Renal cortical epithelial cell (primary cell): Measurements from ENCODE around the gene MDM1. TPM values are rescaled to one million over a fixed set of nuclear protein-coding genes. Genes with fewer than 3 reads are reported as not detected.

Experiments used
- DNase-seq: peaks from one replicate; pipeline ENCODE4 v3.0.0-alpha.2; 2011; ENCODE audit warnings: low read depth
- total RNA-seq: library from RNA; depleted of rRNA; stranded (reverse); fragments of >200 nt; gene quantifications from 2 replicates; pipeline ENCODE4 v1.2.3, GENCODE V29; 2014

The MDM1 gene
- total RNA-seq, 1 donor from 2014 or later: 9.2 TPM

DNA sequence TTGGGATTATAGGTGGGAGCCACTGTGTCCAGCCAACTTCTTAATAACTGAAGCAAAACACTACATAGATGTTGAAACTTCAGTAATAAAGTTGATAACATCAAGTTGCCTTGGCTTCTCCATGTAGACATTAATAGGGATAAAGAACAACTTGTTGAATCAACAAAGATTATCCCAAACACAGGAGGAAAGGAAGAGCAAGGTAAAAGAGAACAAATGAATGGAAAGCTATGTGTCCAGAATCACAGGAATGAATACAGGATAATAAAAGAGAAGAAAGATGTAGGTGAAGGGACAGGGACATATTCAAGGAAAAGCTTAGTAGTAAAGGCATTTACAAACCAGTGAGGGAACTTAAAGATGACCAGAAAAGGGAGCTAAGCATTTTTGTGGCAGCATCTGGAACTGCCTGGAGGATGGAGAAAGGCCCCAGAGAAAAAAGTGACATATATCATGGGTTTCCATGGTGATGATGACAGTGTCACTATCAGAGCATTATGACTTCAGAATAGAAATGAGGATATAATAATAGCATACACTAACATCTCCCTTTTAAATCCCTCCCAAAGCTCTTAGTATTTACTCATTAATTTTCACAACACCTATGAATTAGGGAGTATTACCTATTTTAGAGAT lies 24.0 kb upstream of the MDM1 start:
- DNase-seq: no peak

DNA sequence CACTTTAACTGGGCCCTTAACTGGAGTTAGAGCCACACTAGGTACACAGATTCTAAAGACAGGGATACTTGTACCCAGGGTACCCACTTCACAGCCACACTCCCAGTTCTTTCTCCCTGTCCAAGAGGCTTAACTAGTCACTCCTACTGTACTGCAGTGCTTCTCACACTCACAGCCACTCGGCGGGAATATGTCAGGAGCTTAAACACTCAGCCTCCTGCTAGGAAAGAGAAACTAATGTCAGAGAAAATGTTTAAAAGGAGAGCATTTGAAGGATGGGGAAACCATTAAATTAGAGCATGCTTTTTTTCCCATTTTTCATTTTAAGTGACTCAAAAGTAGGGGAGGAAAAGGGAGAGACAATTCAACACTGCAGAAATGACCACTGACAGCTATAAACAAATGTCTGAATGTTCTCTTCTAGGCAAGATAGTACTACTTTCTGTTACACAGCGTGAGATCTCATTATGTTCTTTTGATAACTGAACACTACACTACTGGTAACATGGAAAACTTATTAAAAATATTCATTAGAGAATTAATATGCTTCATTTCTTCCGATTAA lies 22.9 kb upstream of the MDM1 start:
- no peak for DNase-seq

DNA sequence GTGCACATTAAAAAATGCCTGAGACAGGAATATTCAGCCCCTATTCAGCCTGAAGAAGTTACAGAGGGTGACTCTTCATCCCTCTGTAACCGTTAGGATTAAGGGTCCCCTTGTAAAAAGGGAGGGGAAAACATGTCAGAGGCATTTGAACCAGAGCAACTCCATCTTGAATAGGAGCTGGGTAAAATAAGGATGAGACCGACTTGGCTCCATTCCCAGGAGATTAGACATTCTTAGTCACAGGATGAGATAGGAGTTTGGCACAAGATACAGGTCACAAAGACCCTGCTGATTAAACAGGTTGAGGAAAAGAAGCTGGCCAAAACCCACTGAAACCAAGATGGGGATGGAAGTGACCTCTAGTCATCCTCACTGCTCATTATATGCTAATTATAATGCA lies 19.9 kb upstream of the MDM1 start:
- DNase-seq: no peak

DNA sequence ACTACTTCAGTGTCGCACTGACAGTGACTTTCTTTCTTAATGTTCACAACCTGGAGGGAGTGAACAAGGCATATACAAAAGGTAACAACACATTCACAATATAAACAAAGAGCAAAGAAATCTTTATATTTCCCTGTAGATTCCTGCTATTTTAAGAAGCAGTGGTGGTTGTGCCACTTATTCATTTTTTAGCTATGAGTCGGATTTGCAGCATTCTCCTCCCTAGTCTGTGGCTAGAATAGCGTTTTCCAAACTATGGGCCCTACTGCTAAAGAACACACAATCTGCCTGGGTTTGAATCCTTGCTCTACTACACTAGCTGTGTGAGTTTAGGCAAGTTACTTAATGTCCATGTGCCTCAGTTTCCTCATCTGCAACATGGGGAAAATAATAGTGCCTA lies 18.6 kb upstream of the MDM1 start:
- DNase-seq: peak; percentile 57

DNA sequence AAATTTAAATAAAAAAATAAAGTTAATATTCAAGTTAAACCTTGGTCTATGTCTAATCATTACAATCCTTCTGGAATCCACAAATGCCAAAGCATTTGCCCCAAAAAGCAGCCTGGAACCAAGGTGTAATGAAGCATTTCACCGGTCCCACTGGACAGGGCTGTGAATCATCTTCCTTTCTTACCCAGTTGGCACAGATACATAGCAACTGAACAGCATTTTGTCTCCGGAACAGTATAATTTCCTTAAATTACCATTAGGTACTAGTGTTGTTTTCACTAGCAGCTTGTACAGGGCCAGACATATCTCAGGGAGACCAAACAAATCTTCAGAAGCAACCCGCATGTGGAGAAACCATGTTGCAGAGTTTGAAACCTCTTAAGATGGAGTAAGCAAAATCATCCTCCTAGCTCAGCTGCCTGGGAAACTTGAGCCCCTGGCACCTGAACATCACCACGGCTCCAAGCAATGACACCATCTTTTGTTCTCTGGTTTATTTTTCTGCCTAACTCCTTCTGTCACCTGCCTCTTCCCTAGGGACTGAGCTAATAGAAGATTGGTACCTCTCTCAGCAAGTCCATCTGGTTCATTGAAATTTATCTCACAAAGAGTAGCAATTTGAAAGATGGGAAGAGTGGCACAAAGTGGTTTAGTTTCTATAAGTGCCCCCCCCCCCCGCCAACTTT lies 17.9 kb upstream of the MDM1 start:
- peak; percentile 69 for DNase-seq

DNA sequence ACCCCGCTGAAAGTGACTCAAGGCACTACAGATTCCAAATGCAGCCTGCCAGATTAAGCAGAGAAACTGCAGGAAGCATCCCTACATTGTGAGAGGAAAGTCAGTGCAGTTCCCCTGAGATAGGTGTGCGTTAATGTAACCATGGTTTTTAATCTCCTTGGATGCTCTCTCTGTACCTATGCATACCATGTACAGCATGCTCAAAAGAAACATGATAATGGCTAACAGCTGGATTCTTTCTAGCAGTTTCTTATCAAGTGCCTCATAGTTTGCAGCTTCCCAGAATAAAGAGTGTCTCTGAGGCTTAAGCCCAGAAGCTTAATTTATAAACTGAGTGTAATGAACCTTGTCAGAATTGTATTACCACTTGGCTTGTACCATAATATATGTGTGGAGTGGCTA lies 17.1 kb upstream of the MDM1 start:
- peak; percentile 25 for DNase-seq

DNA sequence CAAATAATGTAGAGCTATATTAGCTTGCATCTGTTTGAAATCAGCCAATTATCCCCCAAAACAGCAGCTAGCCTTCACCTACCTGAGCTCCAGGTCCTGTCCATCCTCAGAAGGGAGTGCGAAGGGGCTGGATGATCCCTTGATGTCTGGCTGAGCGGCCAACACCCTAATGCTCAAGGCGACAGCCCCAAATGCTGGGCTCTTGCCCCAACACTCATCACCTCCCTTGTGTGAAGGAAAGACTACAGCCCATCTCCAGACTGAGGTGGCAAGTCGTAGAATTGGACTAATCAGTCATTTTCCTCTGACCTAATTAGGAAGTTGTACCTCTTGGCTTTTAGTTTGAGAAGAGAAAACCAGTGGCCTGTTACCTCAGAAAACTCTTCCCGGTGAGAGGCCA lies 16.3 kb upstream of the MDM1 start:
- no peak for DNase-seq

DNA sequence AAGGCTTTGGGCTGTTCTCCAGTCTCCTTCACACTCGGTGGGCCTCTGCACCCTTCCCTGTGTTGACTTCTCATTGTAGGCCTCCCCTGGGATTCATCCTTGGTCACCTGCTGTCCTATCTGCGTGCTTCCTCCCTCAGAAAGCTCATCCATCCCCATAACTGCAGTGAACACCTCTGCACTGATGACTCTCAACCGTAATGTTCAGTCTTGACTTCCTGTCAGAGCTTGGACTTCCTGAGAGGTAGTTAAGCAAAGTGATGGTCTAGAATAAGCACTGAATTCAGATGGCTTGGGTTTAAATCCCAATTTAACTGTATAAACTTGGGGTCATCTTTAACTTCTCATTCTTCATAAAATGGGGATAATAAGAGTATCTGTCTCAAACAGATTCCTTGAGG lies 13.6 kb upstream of the MDM1 start:
- no peak for DNase-seq

DNA sequence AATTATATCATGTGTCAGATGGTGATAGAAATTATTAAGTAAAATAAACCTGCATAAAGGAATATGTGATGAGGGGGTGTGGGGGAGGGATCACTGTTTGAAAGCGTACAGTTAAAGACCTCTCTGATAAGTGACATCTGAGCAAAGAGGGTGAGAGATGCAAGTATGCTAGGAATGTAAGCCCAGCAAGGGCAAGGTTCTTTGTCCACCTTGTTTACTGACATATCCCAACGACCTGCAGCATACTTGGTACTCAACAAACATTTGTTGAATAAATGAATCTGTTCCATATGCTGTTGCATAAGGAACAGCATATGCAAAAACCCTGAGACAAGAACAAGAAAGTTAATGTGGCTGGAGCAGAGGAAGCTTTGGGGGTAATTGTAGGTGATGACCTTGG lies 12.0 kb upstream of the MDM1 start:
- no peak for DNase-seq

DNA sequence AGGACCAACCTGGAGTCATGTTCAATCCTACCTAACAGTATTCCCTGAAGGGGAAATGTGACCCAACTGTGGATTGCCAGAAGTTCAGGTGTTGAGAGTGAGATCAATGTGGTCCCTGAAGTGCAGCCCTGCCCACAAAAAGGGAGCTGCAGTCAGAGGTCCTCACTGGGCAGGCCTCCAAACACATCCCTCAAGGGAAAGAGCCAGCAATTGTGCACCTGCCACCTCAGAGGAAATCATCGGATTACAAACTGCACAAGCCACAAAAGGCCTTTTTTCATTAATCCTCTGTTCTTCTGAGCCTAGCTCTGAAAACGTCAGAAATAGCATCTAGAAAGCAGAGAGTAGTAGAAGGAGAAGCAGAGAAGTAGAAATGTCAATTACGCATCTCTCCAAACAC lies 10.8 kb upstream of the MDM1 start:
- DNase-seq: no peak

DNA sequence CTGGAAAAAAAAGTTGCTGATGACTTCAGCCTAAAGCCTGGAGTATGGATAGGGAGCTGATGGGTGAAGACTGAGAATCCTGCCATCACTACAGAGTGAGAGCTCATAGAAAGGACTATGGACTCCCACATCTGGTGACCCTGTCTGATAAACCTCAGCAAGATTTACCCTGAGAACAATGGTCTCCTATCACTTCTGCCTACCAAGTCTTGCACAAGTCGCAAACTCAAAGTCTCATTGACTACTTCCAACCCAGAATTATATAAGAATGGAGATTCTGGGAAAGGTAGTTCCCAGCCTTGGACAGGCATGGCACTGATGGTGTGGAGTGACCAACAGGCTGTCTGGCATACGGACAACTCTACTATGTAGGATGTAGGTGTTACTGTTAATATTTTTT lies 9.7 kb upstream of the MDM1 start:
- no peak for DNase-seq

DNA sequence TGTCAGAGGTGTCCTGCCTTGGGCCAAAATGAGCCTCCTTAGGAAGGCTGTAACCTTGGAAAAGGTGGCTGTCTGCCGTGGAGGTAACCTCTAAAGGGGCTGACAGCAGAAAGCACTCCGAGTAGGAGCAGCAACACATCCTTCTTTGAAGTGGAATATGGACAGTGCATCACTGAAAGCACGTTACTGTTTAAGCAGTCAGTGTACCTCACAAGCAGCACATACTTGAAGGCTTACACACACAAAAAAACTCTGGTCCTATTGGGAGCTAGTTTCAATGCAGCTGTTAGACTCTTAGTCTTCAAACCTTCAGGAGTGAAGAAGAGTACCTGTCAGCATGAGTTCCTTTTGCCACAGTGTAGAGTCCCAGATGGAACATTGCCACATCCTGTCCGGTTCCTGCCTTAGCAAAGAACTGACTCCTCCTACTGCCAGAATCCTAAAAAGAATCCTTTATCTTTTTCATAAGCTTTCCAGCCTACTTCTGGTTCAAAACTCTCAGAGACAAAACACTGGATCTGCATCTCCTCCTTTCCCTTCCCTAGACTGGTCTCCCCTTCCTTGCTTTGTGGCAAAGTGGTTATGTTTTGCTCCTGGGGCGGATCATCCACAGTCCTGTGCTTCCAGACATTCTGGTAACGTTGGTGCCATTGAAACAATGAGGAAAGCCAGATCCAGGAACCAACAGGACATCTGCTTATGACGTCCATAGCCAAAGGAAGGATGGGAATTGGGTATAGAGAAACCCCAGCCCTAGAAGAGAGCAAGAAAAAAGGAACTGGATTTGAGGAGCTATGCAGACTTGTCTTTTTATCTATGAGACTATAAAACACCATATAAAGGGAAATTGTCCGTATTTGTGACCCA lies 8.5 kb upstream of the MDM1 start:
- no peak for DNase-seq

DNA sequence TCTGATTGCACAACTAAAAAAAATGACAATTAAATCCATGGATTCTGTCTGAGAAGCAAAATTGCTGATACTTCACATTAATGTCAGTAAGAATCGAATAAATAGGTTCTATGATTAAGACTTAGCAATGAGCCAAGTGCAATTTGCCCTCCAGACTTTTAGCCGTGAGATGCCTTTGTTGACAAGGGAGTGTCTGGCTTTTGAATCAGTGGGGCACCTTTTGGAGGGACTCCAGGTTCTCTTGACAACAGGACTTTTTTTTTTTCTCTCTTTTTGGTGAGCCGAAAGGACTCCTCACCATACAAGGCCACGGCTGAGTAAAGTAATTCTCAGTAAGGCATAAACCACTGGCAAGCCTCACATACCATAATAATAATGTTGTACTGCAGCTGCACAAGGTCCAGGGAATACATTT lies 4.7 kb upstream of the MDM1 start:
- peak; percentile 35 for DNase-seq

DNA sequence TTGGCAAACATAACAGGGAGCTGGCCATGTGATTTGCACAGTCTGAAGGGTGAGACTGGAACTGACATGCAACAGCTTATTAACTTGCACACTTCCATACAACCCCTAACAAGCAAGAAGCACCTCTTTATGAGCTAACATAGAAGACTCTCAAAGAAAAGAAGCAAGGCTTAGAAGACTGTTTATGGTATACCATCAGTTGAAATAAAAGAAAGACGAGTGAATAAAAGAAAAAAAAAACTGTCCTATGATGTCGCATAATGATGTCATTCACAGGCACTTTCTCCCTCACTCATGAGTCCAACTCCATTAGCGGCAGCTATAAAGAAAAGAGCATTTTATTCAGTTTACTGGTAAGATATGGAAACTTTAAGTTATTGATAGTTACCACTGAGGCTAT lies 3.3 kb upstream of the MDM1 start:
- no peak for DNase-seq

DNA sequence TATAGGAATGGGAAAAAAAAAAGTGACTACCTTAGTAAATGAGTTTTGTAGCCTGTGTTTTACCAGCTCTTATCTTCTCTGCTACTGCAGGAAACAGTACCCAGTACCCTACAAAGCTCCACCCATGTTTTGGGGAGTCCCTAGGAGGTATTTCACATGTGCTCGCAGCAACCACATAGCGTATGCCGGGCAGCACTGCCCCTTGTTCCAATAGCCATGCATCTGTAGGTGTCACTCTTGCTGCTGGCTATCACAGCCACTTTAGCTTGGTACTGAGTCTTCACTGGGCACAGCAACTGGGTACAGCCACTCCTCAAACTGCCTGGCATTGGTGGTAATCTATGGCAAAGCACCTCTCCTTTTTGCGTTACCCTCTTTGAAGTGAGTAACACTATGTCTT lies 2.0 kb upstream of the MDM1 start:
- no peak for DNase-seq

DNA sequence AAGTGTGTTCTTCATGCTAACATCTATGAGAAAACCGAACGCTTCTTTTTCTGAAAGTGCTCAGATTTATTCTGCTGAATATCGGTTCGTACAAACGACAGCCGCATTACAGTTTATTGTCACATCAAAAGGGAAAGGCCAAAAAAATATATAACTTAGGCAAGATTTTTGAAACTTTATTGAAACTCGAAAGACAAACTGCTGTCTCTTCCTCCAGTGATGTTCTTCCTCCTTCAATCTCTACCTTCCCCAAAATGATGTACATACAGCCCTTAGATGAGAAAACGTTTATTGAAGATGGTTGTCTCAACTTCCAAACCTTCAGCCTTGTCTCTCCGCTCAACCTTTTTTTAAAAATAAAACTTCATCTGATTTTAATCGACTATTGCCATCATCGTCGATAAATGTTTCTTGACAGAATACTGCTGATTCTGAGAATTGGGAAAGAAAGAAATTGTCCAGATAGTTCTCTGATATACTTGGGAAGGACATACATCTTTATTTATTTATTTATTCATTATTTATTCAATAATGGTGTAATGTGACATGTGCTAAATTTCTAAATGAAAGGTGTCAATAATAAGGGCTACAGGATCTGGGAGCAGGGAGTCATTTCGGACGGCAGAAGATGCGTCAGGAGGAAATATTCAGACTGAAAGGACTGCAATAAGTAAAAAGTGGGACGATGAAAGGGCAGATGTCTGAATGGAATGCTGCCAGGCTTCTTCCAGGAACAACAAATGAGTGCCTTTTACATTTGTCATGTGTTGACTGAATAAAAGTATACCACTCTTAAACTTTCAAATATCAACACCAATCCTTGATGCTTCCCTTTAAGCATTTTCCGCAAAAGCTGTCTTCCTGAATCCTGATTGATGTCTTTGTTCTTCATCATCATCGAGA lies 817 bp upstream of the MDM1 start:
- DNase-seq: no peak

DNA sequence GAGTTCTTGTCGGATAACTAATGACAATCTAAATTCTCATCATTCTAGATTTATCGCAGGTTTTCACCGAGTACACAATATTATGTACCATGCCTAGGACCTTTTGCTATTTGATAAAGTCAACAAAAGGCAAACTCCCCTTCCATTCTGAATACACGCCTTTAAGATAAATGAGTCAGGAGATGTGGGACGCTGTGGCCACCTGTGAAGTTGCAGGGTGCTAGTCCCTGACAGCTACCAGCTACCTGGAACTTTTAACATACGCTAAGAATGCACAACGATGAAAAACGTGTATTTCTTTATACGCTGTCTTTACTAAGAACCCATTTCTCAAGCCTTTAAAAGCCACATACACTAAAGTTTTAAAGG lies 678 bp downstream of the MDM1 start:
- DNase-seq: no peak

DNA sequence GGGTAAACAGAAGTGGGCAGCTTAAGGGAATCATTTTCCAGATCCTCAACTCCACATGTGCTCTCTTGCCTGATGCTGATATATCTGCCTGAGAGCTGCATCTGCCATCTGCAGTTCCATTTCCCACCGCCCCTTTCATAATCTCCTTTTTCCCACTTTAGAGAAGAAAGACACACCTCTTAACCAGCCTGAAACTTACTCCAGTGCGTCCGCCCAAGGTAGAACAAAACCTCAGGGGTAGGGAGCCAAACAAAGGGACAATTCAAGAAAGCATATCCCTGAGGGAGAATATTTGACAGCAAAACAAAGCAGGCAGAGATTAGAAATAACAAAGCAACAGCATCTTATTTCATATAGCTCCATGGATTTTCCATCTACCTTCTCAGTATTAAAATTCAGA lies 4.3 kb downstream of the MDM1 start:
- no peak for DNase-seq

DNA sequence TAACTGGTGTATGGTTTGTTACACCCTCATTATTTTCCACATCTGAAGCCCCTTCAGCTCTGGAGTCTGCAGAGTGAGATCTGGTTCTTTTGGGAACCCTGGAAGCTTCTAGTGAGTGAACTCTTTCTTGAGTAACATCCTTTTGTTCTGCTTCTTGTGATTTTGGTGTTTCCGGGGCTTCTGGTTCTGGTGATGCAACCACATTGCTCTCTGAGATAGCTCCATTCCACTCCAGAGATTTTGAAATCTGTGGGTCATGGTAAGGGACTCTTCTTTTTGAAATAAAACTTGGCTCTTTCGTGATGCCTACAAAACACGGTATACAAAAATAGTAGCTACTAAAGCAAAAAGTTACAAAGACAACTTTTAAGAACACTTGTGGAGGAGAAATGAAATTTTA lies 5.4 kb downstream of the MDM1 start:
- DNase-seq: no peak

DNA sequence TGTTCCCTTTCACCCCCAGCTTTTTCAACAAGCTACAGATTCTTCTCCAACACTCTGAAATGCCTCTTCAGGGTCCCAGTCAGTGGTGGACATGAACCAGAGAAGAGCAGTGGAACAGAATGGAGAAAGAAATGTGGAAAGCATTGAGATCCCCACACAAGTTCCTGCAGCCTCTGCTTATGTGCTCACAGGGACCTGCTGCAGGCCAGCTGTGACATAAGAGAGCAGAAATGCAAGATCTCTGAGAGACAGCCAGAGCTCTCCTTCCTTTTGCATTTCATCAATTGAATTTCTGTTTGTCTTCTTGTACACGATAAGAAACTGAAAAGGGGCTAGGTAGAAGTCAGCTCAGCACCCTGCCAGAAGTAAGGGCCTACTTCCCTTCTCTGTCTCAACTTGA lies 6.2 kb downstream of the MDM1 start:
- no peak for DNase-seq

DNA sequence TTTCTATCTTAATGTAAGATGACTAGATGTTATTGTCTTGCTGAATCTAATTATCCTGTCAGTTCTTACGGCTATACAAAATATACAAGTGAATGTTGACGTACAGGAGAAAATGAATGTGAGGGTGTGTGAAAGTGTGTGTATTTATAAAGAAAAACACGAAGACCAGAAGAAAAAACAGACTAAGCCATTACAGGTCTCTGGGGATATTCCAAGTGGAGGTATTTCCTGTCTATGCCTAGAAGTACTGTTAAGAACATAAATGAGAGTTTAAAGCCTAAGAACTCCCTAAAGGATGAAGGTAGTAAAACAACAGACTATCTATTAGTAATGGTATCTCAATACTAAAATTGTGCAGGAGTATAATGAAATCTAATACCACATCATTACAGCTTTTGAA lies 7.6 kb downstream of the MDM1 start:
- DNase-seq: no peak

DNA sequence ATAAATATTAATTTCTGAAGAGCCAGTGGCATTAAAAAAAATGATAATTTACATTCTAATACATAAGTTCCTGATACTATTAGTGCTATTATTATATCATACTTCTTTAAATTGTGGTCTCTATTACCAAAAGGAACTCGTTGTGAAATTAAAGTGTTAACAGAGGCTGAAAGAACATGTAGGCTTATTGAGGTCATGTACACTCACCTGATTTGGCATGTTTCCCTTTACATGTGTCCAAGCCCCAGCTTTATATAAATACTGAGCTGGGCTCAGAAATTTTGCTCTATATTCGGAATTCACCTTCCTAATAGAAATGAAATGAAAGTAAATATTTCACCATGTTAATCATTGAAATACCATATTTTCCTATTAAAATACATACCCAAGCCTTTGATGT lies 11.0 kb downstream of the MDM1 start:
- no peak for DNase-seq
